PFSK-1 (cell line): Measurements from ENCODE around the gene ADAMTSL1.

Experiments used
- REST ChIP-seq, 2 experiments: IDR thresholded peaks; 2 replicates each; pipeline versions ENCODE4 v1.6.1 to v1.8.0; 2011 to 2012; ENCODE audit warnings: low read depth in 2 of 2, low read length in 2 of 2, control low read depth in 1 of 2, inconsistent platforms in 1 of 2, mild to moderate bottlenecking in 1 of 2, moderate library complexity in 1 of 2; ENCODE audit not compliant: insufficient read depth in 1 of 2
- SIN3A ChIP-seq: IDR thresholded peaks from 2 replicates; pipeline ENCODE4 v1.6.1; 2012; ENCODE audit warnings: mild to moderate bottlenecking, low read length, moderate library complexity, borderline replicate concordance; ENCODE audit not compliant: insufficient read depth

- TF ChIP-seq REST (IDR thresholded peaks at IDR 0.05; ENCODE audit: insufficient read depth in 1 of 2, low read depth in 2 of 2, low read length in 2 of 2) (no peak), SIN3A (no peak)
Measured at GRCh38 chr9:18785604-18786003, 311.7 kb downstream of the ADAMTSL1 start.
